ENCODE results near the gene RARB.

The RARB gene

DNA sequence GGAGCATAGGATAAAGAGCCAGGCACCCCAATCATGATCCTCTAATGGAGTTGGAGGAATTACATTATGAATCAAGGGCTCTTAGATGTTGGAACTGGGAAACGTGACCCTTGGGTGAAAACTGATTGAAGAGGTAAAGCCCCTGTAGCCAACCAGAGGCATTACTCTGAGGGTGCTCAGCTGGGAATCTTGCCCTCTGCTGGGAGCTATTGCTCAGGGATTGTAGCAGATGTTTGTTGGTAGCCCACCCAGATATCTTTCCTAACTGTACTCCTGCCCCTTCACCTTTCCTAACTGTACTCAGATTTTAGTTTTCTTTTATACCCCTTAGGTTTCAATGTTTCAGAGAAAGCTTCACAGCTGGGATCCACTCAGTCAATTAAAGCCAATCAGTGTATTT, 74.2 kb downstream of the RARB start:
- TF ChIP-seq, protein P1, sequence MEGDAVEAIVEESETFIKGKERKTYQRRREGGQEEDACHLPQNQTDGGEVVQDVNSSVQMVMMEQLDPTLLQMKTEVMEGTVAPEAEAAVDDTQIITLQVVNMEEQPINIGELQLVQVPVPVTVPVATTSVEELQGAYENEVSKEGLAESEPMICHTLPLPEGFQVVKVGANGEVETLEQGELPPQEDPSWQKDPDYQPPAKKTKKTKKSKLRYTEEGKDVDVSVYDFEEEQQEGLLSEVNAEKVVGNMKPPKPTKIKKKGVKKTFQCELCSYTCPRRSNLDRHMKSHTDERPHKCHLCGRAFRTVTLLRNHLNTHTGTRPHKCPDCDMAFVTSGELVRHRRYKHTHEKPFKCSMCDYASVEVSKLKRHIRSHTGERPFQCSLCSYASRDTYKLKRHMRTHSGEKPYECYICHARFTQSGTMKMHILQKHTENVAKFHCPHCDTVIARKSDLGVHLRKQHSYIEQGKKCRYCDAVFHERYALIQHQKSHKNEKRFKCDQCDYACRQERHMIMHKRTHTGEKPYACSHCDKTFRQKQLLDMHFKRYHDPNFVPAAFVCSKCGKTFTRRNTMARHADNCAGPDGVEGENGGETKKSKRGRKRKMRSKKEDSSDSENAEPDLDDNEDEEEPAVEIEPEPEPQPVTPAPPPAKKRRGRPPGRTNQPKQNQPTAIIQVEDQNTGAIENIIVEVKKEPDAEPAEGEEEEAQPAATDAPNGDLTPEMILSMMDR (IDR thresholded peaks at IDR 0.05; ENCODE audit: extremely low read depth, missing control alignments), result no peak
- DNase-seq (ENCODE audit: low spot score), result no peak

DNA sequence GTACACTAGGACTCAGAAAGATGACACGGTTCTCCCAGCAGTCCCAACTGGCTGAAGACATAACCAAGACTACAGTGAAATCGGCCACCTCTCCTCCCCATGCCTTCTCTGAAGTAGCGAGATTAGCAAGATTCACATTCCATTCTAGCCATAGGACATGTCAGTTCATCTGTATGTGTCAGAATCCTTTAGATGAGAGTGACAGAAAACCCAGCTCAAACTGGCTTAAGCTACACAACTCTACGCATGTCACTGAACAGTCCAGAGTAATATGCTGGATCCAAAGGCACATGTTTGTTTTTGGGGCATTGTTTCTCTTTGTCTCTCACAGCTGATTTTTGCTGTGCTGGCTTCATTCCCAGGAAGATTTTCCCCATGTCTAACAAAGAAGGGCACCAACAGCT, 75.8 kb downstream of the RARB start:
- TF ChIP-seq, protein P1 (IDR thresholded peaks at IDR 0.05; ENCODE audit: extremely low read depth, missing control alignments), result no peak
- no peak for DNase-seq (ENCODE audit: low spot score)

DNA sequence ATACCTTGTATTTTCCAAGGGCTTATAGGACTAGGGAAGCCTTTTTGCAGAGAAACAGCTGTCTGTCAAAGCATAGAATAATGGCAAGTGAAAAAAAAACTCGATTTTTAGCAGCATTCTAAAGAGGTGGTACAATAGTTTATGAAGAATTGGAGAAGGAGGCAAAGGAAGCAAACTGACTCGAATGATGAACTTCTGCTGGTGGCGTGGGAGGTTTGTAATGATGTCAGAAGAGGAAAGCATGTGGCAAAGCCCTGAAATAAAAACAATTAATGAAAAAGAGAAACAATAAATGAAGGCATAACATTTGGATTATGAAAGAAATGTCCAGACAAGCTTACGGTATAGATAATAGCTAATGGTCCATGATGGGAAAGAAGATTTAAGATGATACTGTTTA, 77.5 kb downstream of the RARB start:
- no peak for DNase-seq (ENCODE audit: low spot score)
- TF ChIP-seq, protein P1 (IDR thresholded peaks at IDR 0.05; ENCODE audit: extremely low read depth, missing control alignments), result no peak

DNA sequence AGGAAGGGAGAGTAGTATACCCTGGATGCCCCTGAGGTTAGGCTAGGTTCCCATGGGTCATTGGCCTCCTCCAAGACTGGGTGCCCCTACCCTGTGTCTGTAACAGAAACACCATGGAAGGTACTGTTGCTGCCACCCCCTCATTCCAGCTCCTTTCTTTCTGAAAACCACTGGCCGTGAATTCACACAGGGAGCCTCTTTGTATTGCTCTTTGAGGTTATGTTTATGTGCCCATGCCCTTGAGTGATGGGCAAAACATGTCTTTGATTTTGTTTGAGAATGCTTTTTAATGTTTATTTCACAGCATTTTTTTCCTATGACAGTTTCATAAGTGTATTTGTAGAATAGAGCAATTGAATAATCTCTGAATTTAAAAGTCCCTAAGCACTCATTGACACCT, 79.7 kb downstream of the RARB start:
- TF ChIP-seq, protein P1 (IDR thresholded peaks at IDR 0.05; ENCODE audit: extremely low read depth, missing control alignments), result no peak
- no peak for DNase-seq (ENCODE audit: low spot score)

DNA sequence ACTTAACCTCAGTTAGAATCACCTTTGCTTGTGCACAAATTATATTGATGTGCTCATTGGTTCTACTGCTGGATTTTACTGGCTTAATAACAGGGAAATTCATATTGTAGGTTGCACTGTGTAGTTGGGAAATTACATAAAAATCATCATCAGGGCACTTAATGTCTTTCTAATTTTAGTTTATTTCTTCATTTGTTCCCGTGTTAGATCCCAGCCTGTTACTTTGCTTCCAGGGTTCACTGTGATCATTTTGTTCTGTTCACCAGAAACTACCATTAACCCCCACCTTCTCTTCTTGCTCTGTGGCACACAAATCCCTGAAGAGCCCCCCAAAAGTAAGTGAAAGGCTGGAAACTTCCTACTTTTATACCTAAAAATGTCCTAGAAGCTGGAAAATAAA, 80.4 kb downstream of the RARB start:
- TF ChIP-seq, protein P1 (IDR thresholded peaks at IDR 0.05; ENCODE audit: extremely low read depth, missing control alignments), result no peak
- DNase-seq (ENCODE audit: low spot score), result no peak

DNA sequence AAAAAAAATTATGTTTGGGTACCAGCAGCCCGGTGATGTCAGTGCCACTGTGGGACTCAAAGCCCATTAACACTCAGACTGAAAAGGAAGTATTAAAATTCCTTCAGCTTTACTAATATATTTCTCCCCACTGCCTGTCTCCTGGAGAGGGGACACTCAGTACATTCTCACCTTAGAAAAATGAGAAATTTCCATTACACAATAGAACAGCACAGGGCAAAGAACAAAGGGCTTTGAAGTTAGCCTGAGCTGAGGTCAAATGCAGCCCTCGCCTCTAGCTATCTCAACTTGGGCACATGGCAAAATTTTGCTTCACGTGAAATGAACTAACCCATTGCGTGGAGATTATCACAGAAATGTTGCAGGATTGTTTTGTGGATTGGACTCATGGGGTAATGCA, 80.8 kb downstream of the RARB start:
- no peak for DNase-seq (ENCODE audit: low spot score)
- TF ChIP-seq, protein P1 (IDR thresholded peaks at IDR 0.05; ENCODE audit: extremely low read depth, missing control alignments), result no peak

DNA sequence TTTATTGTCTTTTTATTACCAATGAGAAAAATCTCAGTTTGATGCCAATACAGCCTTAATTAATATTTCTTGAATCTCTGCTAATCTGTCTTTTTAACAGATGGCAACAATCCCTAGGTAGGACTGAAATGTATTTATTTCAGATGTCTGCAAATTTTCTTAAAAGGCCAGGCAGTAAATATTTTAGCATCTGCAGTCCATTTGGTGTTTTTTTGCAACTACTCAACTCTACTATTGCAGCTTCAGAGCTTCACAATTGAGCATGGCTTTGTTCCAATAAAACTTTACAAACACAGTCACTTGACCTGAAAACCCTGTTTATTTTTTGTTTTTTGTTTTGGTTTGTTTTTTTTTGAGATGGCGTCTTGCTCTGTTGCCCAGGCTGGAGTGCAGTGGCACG, 82.7 kb downstream of the RARB start:
- TF ChIP-seq, protein P1 (IDR thresholded peaks at IDR 0.05; ENCODE audit: extremely low read depth, missing control alignments), result no peak
- no peak for DNase-seq (ENCODE audit: low spot score)

Data from GM20000 (cell line).